Activated gamma-delta T cell treated with anti-CD3 and anti-CD28 coated beads, Interleukin-2, amount 50 U/mL, for 16 hours (primary cell): ENCODE results near the gene OSTM1.
"Not testable (repeated sequence)": the region's sequence is repeated elsewhere in the genome, so short reads cannot be mapped to it uniquely, and the experiment has no call there.

Source experiments
- DNase-seq: peaks from one replicate; pipeline ENCODE4 v3.0.0-alpha.2; 2020; ENCODE audit warnings: low read depth

OSTM1 gene

DNA sequence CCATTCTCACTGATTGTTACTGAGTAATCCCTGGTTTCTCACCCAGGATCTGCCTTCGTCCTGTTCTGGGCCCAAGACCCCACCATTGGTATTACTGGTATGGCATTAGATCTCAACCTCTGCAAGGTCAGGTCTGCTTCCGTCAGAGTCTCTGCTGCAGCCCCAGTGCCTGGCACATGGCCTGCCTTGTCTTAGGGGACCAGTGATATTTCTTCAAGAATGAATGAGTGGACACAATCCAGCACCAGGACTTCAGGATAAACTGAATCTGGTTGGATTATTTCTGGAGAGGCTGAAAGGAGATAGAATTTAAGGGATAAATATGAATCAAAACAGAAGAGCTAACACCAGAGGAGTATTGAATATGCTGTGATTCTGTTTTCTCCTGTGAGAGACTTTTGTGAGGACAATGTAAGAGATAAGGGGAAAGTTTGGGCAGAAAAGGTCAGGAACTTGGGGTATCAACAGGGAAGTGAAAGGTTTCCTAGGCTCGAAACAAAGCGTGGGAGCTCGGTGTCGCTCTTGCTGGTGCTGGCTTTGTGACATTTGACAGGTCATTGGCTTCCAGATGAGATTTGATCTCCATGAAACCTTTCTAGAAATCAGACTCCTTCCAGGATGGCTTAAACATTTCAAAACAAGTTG lies 53.9 kb downstream of the OSTM1 start:
- no peak for DNase-seq

DNA sequence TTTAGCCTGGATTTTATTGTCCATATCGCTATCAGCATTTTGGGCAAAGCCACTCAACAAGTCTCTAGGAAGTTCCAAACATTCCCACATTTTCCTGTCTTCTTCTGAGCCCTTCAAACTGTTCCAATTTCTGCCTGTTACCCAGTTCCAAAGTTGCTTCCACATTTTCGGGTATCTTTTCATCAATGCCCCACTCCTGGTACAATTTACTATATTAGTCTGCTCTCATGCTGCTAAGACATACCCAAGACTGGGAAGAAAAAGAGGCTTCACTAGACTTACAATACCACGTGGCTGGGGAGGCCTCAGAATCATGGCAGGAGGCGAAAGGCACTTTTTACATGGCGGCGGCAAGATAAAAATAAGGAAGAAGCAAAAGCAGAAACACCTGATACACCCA lies 58.3 kb downstream of the OSTM1 start:
- DNase-seq: not testable (repeated sequence)

DNA sequence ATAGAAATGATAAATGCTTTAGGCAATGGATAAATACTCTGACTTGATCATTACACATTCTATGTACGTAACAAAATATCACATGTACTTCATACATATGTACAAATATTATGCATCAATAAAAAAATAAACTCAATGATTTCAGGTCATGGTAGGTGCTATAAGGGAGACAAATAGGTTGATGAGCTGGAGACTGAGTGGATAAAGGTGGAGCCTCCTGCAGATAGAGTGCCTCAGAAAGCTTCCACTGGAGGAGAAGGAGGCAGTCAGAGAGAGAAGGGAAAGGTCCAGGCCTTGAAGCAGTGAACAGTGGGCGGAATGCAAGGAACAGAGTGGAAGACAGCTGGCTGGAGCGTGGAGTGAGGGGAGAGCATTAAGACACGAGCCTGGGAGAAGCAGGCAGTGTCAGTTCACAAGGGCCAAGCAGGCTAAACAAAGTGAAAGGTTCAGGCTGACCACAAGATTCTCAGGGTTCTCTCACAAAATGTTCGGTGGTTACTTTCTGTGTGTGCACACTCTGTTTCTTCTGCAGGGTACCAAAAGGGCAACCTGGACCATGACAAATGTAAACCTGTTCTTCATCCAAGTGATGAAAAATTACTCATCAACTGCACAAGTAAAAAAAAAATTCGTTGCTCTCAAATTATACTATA lies 60.6 kb downstream of the OSTM1 start:
- DNase-seq: no peak

DNA sequence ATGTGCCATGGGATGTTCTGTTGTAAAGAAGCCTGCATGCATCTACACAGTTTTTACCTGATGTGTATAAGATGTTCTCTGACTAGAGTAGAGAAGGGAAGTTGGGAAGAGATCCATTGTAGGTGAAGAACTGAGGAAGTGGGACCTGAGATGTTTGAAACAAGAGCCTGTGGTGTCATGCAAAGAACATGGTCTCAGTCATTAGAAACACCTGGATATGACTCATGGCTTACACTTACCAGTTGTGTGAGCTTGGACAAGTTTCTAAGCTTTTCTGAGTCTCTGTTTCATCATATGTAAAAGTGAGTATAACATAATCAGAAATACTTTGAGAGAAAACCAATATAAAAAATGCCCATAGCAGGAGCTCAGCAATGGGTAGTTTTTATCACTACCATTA lies 64.6 kb downstream of the OSTM1 start:
- no peak for DNase-seq

DNA sequence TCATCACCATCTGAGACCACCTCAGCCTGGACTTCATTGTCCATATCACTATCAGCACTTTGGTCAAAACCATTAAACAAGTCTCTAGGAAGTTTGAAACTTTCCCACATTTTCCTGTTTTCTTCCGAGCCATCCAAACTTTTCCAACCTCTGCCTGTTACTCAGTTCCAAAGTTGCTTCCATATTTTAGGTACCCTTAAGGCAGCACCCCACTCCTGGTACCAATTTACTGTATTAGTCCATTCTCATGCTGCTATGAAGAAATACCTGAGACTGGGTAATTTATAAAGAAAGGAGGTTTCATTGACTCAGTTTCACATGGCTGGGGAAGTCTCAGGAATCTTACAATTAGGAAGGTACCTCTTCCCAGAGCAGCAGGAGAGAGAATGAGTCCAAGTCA lies 65.3 kb downstream of the OSTM1 start:
- not testable (repeated sequence) for DNase-seq

DNA sequence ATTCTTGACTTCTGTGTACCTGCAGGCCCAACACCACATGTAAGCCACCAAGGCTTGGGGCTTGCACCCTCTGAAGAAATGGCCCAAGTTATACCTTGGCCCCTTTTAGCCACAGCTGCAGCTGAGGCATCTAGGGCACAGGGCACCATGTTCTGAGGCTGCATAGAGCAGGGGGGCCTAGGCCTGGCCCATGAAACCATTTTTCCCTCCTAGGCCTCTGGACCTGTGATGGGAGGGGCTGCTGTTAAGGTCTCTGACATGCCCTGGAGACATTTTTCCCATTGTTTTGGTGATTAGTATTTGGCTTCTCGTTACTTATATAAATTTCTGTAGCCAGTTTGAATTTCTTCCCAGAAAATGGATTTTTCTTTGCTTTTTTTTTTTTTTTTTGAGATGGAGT lies 66.2 kb downstream of the OSTM1 start:
- no peak for DNase-seq

DNA sequence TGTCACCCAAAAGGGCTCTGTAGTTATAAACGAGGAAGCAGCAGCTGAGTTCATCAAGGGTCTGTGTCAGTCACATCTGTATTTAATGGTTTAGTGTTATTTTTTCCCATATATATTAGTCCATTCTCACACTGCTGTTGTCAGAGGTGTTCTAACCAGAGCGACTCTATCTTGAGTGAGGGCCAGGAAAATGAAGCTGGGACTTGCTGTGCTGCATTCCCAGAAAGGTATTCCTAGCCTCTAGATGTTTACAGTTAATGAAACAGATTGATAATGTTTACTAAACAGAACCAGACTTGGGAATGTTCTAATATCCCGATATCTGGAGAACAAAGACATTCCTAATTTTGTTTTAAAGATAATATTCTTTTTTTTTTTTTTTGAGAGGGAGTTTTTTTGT lies 68.6 kb downstream of the OSTM1 start:
- no peak for DNase-seq

DNA sequence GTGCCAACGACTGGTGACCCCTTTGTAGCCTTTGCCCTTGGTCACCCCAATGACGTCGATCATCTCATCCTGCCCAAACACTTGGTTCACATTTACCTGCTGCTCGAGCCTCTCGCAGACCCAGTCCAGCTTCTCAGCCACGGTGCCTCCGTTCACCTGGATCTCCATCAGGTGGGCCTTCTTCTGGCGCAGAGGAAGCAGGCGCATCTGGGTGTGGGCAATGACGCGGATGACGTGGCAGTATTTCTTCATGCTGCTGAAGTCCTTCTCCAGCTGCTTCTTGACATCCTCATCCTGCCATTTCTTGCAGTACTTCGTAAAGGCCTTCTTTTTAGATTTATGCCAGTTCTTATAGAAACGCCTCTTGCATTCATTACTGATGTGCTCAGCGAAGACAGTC lies 69.7 kb downstream of the OSTM1 start:
- DNase-seq: no peak

DNA sequence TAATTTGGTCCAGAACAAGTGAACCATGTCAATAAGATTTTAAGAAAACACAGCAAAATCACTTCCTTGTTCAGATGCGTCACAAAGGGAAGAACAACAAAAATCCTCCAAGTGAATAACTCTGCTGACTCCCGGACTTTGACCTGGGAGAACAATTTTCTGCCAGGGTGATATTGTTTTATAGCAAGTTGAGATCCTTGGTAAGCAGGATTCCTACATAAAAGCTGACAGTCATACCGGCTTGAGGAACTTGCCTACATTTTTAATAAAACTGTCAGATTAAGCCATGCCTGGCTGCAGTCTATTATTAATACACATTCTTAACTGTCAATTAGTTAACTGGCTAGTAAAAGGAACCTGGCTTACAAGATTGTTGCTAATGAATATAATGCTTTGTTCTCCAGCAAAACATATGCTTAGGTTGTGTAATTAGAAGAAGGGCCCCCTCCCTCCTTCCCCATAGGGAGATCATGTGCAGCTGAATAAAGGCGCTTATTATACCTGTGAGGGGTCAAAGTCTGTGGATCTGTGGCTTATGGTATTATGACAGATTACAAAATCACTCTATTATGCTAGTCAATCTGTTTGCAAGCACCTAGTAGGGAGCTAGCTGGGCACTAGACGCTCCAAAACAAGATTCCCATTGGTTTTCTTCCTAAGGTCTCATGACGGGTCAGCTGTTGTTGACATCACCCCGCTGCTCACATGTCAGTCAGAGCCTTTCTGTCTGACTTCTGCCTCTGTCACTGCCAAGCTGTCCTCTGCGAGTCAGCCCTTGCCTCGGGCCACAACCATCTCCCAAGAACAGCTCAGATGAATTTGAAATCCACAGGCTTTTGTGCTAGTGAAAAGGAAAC lies 71.9 kb downstream of the OSTM1 start:
- DNase-seq: no peak

DNA sequence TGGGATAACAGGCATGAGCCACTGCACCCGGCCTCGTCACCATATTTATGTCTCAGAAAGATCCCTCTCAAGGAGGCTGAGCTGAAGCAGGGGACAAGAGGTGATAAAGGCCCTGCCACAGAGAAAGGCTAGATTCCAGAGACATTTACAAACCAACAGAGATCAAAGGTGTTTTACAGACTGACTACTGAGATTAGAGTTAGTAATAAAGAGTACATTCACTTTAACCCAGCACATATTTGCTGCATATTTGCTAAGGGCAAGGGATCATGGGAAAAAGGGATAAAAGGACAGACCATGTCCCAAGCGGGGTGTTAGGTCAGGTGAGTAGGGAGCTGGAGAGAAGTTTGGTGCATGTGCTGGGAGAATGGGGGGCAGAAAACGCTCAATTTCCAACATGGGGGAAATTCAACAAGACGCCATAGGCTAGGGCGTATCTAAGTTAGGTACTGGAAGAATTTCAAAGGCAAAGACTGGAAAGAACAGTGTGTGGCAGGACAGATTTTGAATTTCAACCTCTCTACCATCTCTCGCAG lies 72.8 kb downstream of the OSTM1 start:
- DNase-seq: no peak

DNA sequence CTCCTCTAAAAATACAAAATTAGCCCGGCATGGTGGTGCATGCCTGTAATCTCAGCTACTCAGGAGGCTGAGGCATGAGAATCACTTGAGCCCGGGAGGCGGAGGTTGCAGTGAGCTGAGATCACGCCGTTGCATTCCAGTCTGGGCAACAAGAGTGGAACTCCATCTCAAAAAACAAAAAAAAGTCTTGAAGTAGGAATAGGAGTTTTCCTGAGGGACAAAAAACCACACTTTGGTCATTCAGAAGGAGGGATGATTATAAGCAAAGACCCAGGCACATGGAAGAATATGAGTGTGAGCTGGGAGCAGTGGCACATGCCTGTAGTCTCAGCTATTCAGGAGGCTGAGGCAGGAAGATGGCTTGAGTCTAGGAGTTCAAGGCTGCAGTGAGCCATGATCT lies 74.3 kb downstream of the OSTM1 start:
- not testable (repeated sequence) for DNase-seq

DNA sequence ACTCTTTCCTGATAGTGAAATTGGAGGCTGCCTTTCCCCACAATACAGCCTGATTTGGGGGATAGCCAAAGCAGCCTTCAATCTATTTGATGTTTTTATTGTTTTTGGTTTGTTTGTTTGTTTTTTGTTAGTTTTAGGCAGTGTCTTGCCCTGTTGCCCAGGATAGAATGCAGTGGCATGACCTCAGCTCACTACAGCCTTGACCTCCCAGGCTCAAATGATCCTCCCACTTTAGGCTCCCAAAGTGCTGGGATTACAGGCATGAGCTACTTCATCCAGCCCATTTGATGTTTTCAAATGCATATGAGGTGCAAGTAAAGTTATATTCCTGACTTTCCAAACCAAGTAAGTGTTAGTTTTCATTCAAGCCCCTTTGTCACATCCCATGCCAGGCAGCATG lies 75.2 kb downstream of the OSTM1 start:
- DNase-seq: no peak

DNA sequence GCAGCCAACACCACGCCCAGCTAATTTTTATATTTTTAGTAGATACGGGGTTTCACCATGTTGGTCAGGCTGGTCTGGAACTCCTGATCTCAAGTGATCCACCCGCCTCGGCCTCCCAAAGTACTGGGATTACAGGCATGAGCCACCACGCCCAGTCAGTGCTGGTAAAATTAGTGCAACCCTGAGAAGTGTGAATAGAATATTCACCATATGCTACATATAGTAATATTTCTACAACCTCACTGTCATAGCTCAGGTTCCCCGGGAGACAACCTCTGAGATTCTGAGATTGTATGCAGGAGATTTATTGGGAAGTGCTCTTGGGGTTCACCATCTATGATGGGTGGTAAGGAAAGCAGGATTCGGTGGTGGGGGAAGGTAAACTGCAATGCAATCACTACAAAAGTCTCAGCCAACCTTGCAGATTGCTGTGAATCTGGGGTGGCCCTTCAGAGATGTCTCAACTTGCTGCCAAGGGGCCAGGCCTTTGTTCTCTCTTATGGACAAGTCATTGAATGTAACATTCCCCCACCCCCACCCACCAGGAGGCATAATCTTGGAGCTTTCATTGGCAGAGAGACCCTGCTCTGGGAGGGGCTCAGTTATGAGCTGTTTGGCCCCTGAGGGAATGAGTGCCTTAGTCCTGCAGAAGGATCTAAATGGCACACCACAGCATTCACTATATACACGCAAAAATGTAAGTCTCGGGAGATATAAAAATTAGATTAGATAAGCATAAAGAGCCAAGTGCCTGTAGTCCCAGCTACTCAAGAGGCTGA lies 82.6 kb downstream of the OSTM1 start:
- no peak for DNase-seq
